ENCODE data around the gene NUP62. TPM values are rescaled to one million over a fixed set of nuclear protein-coding genes. Genes with fewer than 3 reads are reported as not detected.

NUP62 gene
- total RNA-seq, 1 experiment from 2014 or later = 85.2 TPM

GRCh38 chr19:49932731-49933131 lies 3.4 kb upstream of the NUP62 start:
- no TSS peak for BruUV-seq (replicated peaks)
- Histone ChIP-seq H3K4me1 (ENCODE audit: control insufficient read depth in 1 of 2, insufficient read depth in 2 of 2, low read length in 2 of 2) (peaks cover 7 to 25% of the 10 kb centered on the region in 2 experiments; a peak in 3 of 4 replicates), H3K4me3 (replicated peaks in 1 of 2; ENCODE audit: low read depth in 1 of 2, low read length in 2 of 2) (no peak overlapping the region), H3K27ac (ENCODE audit: low read depth, low read length) (no peak overlapping the region), H3K9me3 (ENCODE audit: control insufficient read depth in 1 of 2, insufficient read depth in 1 of 2, low read depth in 1 of 2, low read length in 2 of 2) (no peaks in the 10 kb centered on the region), H2AFZ (ENCODE audit: low read depth, low read length, poor library complexity, severe bottlenecking) (no peak overlapping the region), H3K9me2 (ENCODE audit: insufficient read depth) (no peaks in the 10 kb centered on the region), H3K9ac (ENCODE audit: low read length) (no peak overlapping the region), H3K4me2 (ENCODE audit: low read length) (no peak overlapping the region), H4K20me1 (ENCODE audit: insufficient read depth) (no peaks in the 10 kb centered on the region), H3K79me2 (ENCODE audit: insufficient read depth, low read length) (peaks cover 23% of the 10 kb centered on the region), H3K27me3 (ENCODE audit: insufficient read depth, low read length) (no peaks in the 10 kb centered on the region), H3K36me3 (ENCODE audit: control insufficient read depth in 1 of 2, insufficient read depth in 2 of 2, low read length in 2 of 2) (peaks cover 0 to 10% of the 10 kb centered on the region in 2 experiments; a peak in 2 of 4 replicates)
- POLR2A ChIA-PET = no interaction called here
- no peak for TF ChIP-seq SIN3A (IDR thresholded peaks at IDR 0.05; ENCODE audit: low read depth)
- TF ChIP-seq POLR2A (IDR thresholded peaks at IDR 0.05; ENCODE audit: borderline replicate concordance, extremely low read depth, insufficient read depth, insufficient read length) = no peak
- TF ChIP-seq REST (IDR thresholded peaks at IDR 0.05; ENCODE audit: low read depth) = no peak
- TF ChIP-seq CBX3 (IDR thresholded peaks at IDR 0.05; ENCODE audit: low read depth) = no peak
- no peak for TF ChIP-seq JUND (IDR thresholded peaks at IDR 0.05)
- TF ChIP-seq, protein P1, sequence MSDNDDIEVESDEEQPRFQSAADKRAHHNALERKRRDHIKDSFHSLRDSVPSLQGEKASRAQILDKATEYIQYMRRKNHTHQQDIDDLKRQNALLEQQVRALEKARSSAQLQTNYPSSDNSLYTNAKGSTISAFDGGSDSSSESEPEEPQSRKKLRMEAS (IDR thresholded peaks at IDR 0.05) = no peak
- no peak for TF ChIP-seq ZNF274 (IDR thresholded peaks at IDR 0.05; ENCODE audit: low read depth, low read length)
- no peak for TF ChIP-seq SRF (IDR thresholded peaks at IDR 0.05; ENCODE audit: low read depth)
- no peak for TF ChIP-seq FOSL1 (IDR thresholded peaks at IDR 0.05; ENCODE audit: low read depth)
- no peak for TF ChIP-seq SP1 (IDR thresholded peaks at IDR 0.05; ENCODE audit: low read depth)
- no peak for TF ChIP-seq EZH2 (IDR thresholded peaks at IDR 0.05)
- TF ChIP-seq ZFX (IDR thresholded peaks at IDR 0.05) = no peak
- no peak for TF ChIP-seq RAD21 (IDR thresholded peaks at IDR 0.05; ENCODE audit: low read depth)
- TF ChIP-seq TCF7L2 (IDR thresholded peaks at IDR 0.05; ENCODE audit: borderline replicate concordance, extremely low read depth, insufficient read depth, insufficient read length) = no peak
- no peak for TF ChIP-seq ELF1 (IDR thresholded peaks at IDR 0.05; ENCODE audit: borderline replicate concordance, low read depth)
- no peak for TF ChIP-seq EGR1 (IDR thresholded peaks at IDR 0.05; ENCODE audit: low read depth)
- no peak for TF ChIP-seq EZH2phosphoT487 (IDR thresholded peaks at IDR 0.05; ENCODE audit: borderline replicate concordance)
- TF ChIP-seq, protein P2, sequence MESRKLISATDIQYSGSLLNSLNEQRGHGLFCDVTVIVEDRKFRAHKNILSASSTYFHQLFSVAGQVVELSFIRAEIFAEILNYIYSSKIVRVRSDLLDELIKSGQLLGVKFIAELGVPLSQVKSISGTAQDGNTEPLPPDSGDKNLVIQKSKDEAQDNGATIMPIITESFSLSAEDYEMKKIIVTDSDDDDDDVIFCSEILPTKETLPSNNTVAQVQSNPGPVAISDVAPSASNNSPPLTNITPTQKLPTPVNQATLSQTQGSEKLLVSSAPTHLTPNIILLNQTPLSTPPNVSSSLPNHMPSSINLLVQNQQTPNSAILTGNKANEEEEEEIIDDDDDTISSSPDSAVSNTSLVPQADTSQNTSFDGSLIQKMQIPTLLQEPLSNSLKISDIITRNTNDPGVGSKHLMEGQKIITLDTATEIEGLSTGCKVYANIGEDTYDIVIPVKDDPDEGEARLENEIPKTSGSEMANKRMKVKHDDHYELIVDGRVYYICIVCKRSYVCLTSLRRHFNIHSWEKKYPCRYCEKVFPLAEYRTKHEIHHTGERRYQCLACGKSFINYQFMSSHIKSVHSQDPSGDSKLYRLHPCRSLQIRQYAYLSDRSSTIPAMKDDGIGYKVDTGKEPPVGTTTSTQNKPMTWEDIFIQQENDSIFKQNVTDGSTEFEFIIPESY (IDR thresholded peaks at IDR 0.05; ENCODE audit: extremely low read depth, insufficient replicate concordance, low read length) = no peak
- no peak for TF ChIP-seq POLR2AphosphoS5 (IDR thresholded peaks at IDR 0.05; ENCODE audit: low read depth, low read length)
- CTCF ChIA-PET = no interaction called here
- intact Hi-C loops (cut with micrococcal nuclease) = no loop called here
- RAD21 ChIA-PET (ENCODE audit: low non-redundant PET in 1 of 2, low total read pairs in 2 of 2, uncharacterized antibody in 2 of 2, unreplicated experiment in 2 of 2) = no interaction called here
- no peak for DNase-seq (ENCODE audit: low read depth, low spot score)
- ATAC-seq = no peak
